ENCODE results near the gene PRKCE.

PRKCE gene

DNA sequence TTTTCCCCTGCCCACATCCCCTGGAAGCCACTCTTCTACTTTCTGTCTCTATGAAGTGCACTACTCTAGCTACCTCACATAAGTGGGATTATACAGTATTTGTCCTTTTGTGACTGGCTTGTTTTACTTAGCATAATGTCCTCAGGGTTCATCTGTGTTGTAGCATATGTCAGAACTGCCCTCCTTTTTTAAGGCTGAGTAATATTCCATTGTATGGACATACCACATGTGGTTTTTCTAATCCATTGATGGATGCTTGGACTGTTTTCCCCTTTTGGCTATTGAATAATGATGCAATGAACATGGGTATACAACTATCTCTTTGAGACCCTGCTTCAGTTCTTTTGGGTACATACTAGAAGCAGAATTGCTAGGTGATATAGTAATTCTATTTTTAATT, 95.9 kb downstream of the PRKCE start:
- no peak overlapping the region for H2BK120ac ChIP-seq (ENCODE audit: low read depth, low read length)
- H2BK15ac ChIP-seq (replicated peaks; ENCODE audit: low read depth): no peak overlapping the region
- no peak overlapping the region for H3K4me3 ChIP-seq (ENCODE audit: low read length)
- H3K79me2 ChIP-seq (ENCODE audit: control insufficient read depth, insufficient read depth, low read length): no peaks in the 10 kb centered on the region
- no peak overlapping the region for H2BK5ac ChIP-seq (ENCODE audit: low read length)
- no peak overlapping the region for H3K18ac ChIP-seq (ENCODE audit: low read length)
- no peak overlapping the region for H3K4ac ChIP-seq (ENCODE audit: low read depth, low read length)
- H3K27ac ChIP-seq (ENCODE audit: low read depth, low read length): no peak overlapping the region
- H3K36me3 ChIP-seq (ENCODE audit: control insufficient read depth, insufficient read depth, low read length): no peaks in the 10 kb centered on the region
- H3K27me3 ChIP-seq (ENCODE audit: insufficient read depth, low read length, poor library complexity): no peaks in the 10 kb centered on the region
- H3K4me1 ChIP-seq (ENCODE audit: control insufficient read depth, low read depth, low read length): no peaks in the 10 kb centered on the region
- H3K23ac ChIP-seq (ENCODE audit: low read length): no peak overlapping the region
- H3K9ac ChIP-seq (ENCODE audit: low read length): no peak overlapping the region
- no peak for DNase-seq
- no peak overlapping the region for H4K5ac ChIP-seq (ENCODE audit: low read length)
- H3K56ac ChIP-seq (ENCODE audit: low read length): no peak overlapping the region
- no peaks in the 10 kb centered on the region for H3K79me1 ChIP-seq (ENCODE audit: low read length)
- no peak overlapping the region for H3K4me2 ChIP-seq (ENCODE audit: low read length)
- H4K8ac ChIP-seq (ENCODE audit: low read depth, low read length): no peak overlapping the region
- H2AK5ac ChIP-seq (ENCODE audit: low read length): no peak overlapping the region

DNA sequence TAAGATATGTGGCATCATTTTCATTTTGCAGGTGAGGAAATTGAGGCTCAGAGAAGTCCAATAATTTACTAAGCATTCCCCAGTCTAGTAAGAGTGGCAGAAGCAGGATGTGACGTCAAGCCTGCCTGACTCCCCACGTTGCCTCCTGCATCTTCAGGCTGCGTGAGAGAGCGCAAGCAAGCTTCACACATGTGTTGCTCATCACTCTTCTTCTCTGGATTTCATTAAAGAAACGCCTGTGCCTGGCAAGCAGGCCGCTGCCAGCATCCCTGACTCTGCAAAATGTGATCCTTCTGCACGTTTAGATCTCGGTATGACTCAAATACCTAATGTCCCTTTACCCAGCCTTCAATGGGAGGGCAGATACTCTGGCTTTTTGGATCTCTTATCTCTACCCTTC, 96.8 kb downstream of the PRKCE start:
- no peak overlapping the region for H2BK5ac ChIP-seq (ENCODE audit: low read length)
- no peaks in the 10 kb centered on the region for H3K79me1 ChIP-seq (ENCODE audit: low read length)
- H3K18ac ChIP-seq (ENCODE audit: low read length): no peak overlapping the region
- WGBS (ENCODE audit: extremely low coverage, insufficient coverage, low lambda C conversion rate): no CpG with 5 or more reads among the region's 8 CpGs
- H3K27me3 ChIP-seq (ENCODE audit: insufficient read depth, low read length, poor library complexity): no peaks in the 10 kb centered on the region
- no peak overlapping the region for H3K56ac ChIP-seq (ENCODE audit: low read length)
- H2AK5ac ChIP-seq (ENCODE audit: low read length): no peak overlapping the region
- H3K4me3 ChIP-seq (ENCODE audit: low read length): no peak overlapping the region
- DNase-seq: no peak
- no peak overlapping the region for H2BK15ac ChIP-seq (replicated peaks; ENCODE audit: low read depth)
- no peaks in the 10 kb centered on the region for H3K4me1 ChIP-seq (ENCODE audit: control insufficient read depth, low read depth, low read length)
- no peak overlapping the region for H3K23ac ChIP-seq (ENCODE audit: low read length)
- H3K36me3 ChIP-seq (ENCODE audit: control insufficient read depth, insufficient read depth, low read length): no peaks in the 10 kb centered on the region
- H4K5ac ChIP-seq (ENCODE audit: low read length): no peak overlapping the region
- H2BK120ac ChIP-seq (ENCODE audit: low read depth, low read length): no peak overlapping the region
- H3K27ac ChIP-seq (ENCODE audit: low read depth, low read length): no peak overlapping the region
- no peak overlapping the region for H3K4me2 ChIP-seq (ENCODE audit: low read length)
- no peak overlapping the region for H4K8ac ChIP-seq (ENCODE audit: low read depth, low read length)
- no peak overlapping the region for H3K9ac ChIP-seq (ENCODE audit: low read length)
- H3K79me2 ChIP-seq (ENCODE audit: control insufficient read depth, insufficient read depth, low read length): no peaks in the 10 kb centered on the region
- H3K4ac ChIP-seq (ENCODE audit: low read depth, low read length): no peak overlapping the region

DNA sequence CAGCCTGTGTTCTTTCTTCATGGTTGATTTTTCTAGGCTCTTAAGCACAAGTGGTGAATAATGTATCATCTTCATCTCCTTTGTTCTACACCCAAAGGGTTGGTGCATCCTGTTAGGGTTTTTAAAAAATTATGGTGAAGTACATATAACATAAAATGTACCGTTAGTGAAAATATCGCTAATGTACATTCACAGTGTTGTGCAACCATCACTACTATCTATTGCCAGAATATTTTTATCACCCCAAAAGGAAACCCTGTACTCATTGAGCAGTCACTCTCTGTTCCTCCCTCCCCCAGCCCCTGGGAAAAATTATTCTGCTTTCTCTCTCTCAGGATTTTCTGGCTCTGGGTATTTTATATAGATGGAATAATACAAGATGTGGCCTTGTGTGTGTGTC, 98.5 kb downstream of the PRKCE start:
- H3K9ac ChIP-seq (ENCODE audit: low read length): no peak overlapping the region
- H3K4me3 ChIP-seq (ENCODE audit: low read length): no peak overlapping the region
- no peak overlapping the region for H2BK120ac ChIP-seq (ENCODE audit: low read depth, low read length)
- H3K18ac ChIP-seq (ENCODE audit: low read length): no peak overlapping the region
- H3K56ac ChIP-seq (ENCODE audit: low read length): no peak overlapping the region
- WGBS (ENCODE audit: extremely low coverage, insufficient coverage, low lambda C conversion rate): no CpG with 5 or more reads among the region's 2 CpGs
- H4K8ac ChIP-seq (ENCODE audit: low read depth, low read length): no peak overlapping the region
- no peak overlapping the region for H3K23ac ChIP-seq (ENCODE audit: low read length)
- H3K4me1 ChIP-seq (ENCODE audit: control insufficient read depth, low read depth, low read length): no peaks in the 10 kb centered on the region
- no peaks in the 10 kb centered on the region for H3K79me2 ChIP-seq (ENCODE audit: control insufficient read depth, insufficient read depth, low read length)
- no peak overlapping the region for H3K4me2 ChIP-seq (ENCODE audit: low read length)
- no peak overlapping the region for H3K27ac ChIP-seq (ENCODE audit: low read depth, low read length)
- no peak overlapping the region for H2AK5ac ChIP-seq (ENCODE audit: low read length)
- no peaks in the 10 kb centered on the region for H3K36me3 ChIP-seq (ENCODE audit: control insufficient read depth, insufficient read depth, low read length)
- no peak overlapping the region for H4K5ac ChIP-seq (ENCODE audit: low read length)
- no peak overlapping the region for H2BK5ac ChIP-seq (ENCODE audit: low read length)
- no peak overlapping the region for H3K4ac ChIP-seq (ENCODE audit: low read depth, low read length)
- DNase-seq: no peak
- H3K79me1 ChIP-seq (ENCODE audit: low read length): no peaks in the 10 kb centered on the region
- no peak overlapping the region for H2BK15ac ChIP-seq (replicated peaks; ENCODE audit: low read depth)
- no peaks in the 10 kb centered on the region for H3K27me3 ChIP-seq (ENCODE audit: insufficient read depth, low read length, poor library complexity)

DNA sequence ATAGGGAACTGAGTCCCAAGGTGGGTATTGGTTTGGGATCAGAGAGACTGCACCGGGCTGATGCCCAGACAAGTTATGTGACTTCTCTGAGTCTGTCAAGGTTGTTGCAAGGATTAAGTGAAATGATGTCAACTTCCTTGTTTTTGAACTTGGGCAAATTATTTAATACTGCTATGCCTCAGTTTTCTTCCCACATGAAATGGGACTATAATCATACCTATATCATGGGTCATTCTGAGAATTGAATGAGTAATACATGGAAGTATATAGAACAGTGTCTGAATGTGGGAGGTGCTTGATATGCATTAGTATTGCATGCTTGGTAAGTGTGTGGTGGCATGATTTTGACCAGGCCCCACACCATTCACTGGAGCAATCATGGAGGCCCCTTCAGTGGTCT, 99.0 kb downstream of the PRKCE start:
- Histone ChIP-seq H3K4ac (ENCODE audit: low read depth, low read length) (no peak overlapping the region), H4K8ac (ENCODE audit: low read depth, low read length) (no peak overlapping the region), H3K4me3 (ENCODE audit: low read length) (no peak overlapping the region), H2BK15ac (replicated peaks; ENCODE audit: low read depth) (no peak overlapping the region), H3K4me1 (ENCODE audit: control insufficient read depth, low read depth, low read length) (no peaks in the 10 kb centered on the region), H3K27me3 (ENCODE audit: insufficient read depth, low read length, poor library complexity) (no peaks in the 10 kb centered on the region), H3K18ac (ENCODE audit: low read length) (no peak overlapping the region), H2BK5ac (ENCODE audit: low read length) (no peak overlapping the region), H3K9ac (ENCODE audit: low read length) (no peak overlapping the region), H3K27ac (ENCODE audit: low read depth, low read length) (no peak overlapping the region), H3K4me2 (ENCODE audit: low read length) (no peak overlapping the region), H3K56ac (ENCODE audit: low read length) (no peak overlapping the region), H2AK5ac (ENCODE audit: low read length) (no peak overlapping the region), H3K36me3 (ENCODE audit: control insufficient read depth, insufficient read depth, low read length) (no peaks in the 10 kb centered on the region), H4K5ac (ENCODE audit: low read length) (no peak overlapping the region), H3K79me1 (ENCODE audit: low read length) (no peaks in the 10 kb centered on the region), H3K23ac (ENCODE audit: low read length) (no peak overlapping the region), H3K79me2 (ENCODE audit: control insufficient read depth, insufficient read depth, low read length) (no peaks in the 10 kb centered on the region), H2BK120ac (ENCODE audit: low read depth, low read length) (no peak overlapping the region)
- DNase-seq: no peak
- WGBS (ENCODE audit: extremely low coverage, insufficient coverage, low lambda C conversion rate): no CpG with 5 or more reads among the region's 1 CpG

DNA sequence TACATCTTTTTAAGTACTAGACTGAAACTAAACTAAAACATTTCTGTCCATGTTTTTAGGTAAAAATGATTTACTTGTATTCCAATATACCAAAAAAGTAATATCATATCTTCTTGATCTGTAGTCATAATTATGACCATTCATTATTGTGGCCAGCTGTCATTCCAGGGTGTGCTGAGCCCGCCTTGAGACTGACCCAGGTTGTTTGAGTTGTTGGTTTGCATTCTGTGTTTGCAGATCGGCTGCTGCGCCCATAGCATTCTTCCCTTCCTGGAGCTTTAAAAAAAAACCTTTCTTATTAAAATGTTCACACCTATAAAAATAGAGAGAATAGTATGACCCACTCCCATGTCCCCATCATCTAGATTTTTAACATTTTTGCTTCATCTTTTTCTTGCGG, 101.9 kb downstream of the PRKCE start:
- no peak overlapping the region for H2BK15ac ChIP-seq (replicated peaks; ENCODE audit: low read depth)
- H3K36me3 ChIP-seq (ENCODE audit: control insufficient read depth, insufficient read depth, low read length): no peaks in the 10 kb centered on the region
- no peak overlapping the region for H2BK5ac ChIP-seq (ENCODE audit: low read length)
- no peak overlapping the region for H4K5ac ChIP-seq (ENCODE audit: low read length)
- H3K27me3 ChIP-seq (ENCODE audit: insufficient read depth, low read length, poor library complexity): no peaks in the 10 kb centered on the region
- no peak overlapping the region for H2BK120ac ChIP-seq (ENCODE audit: low read depth, low read length)
- DNase-seq: no peak
- no peak overlapping the region for H3K27ac ChIP-seq (ENCODE audit: low read depth, low read length)
- no peaks in the 10 kb centered on the region for H3K79me2 ChIP-seq (ENCODE audit: control insufficient read depth, insufficient read depth, low read length)
- no peak overlapping the region for H3K4me2 ChIP-seq (ENCODE audit: low read length)
- H3K56ac ChIP-seq (ENCODE audit: low read length): no peak overlapping the region
- H3K9ac ChIP-seq (ENCODE audit: low read length): no peak overlapping the region
- no peak overlapping the region for H3K18ac ChIP-seq (ENCODE audit: low read length)
- H4K8ac ChIP-seq (ENCODE audit: low read depth, low read length): no peak overlapping the region
- no peak overlapping the region for H3K4me3 ChIP-seq (ENCODE audit: low read length)
- no CpG with 5 or more reads among the region's 4 CpGs for WGBS (ENCODE audit: extremely low coverage, insufficient coverage, low lambda C conversion rate)
- no peak overlapping the region for H3K23ac ChIP-seq (ENCODE audit: low read length)
- no peaks in the 10 kb centered on the region for H3K79me1 ChIP-seq (ENCODE audit: low read length)
- H2AK5ac ChIP-seq (ENCODE audit: low read length): no peak overlapping the region
- H3K4ac ChIP-seq (ENCODE audit: low read depth, low read length): no peak overlapping the region
- H3K4me1 ChIP-seq (ENCODE audit: control insufficient read depth, low read depth, low read length): no peaks in the 10 kb centered on the region

DNA sequence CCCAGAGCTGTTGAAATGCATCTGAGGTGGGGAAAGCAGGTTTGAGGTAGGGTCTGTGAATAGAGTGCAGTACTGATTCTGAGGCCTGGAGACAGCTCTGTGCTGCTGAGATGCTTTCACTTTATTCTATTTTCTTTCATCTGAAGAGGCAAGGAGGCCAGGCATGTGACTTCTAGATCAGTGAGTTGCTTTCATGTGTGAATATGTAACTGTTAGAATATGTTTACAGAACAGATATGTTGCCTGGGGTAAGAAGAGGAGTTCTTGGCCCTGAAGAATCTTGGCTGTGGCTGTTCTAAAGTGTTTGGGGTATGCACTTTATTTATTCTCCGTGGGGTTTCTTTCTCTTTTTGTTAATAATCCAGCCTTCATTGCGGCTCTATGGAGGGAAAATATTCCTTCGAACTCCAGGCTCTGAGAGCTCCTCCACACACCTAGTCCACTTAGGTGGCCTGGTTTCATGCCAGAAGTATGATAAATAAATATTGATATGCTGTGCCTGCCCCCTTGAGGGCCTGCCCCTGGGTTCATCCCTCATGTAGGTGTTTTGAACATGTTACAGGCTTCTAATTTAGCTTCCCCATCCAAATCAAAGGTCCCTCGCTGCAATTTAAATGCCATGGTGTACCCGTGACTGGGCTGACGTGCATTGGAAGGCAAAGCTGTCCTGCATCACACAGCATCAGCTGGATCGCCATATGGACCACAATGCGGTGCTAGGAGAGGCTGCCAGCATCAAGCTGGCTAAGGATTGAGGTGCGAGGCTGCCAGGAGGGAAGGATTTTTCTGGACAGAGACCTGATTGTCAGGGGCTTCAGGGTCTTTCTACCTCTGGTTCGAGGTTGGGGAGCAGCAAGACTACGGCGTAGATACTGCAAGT, 102.9 kb downstream of the PRKCE start:
- H3K79me1 ChIP-seq (ENCODE audit: low read length): no peaks in the 10 kb centered on the region
- H2BK120ac ChIP-seq (ENCODE audit: low read depth, low read length): no peak overlapping the region
- no peak overlapping the region for H3K23ac ChIP-seq (ENCODE audit: low read length)
- H3K36me3 ChIP-seq (ENCODE audit: control insufficient read depth, insufficient read depth, low read length): no peaks in the 10 kb centered on the region
- DNase-seq: no peak
- no CpG with 5 or more reads among the region's 12 CpGs for WGBS (ENCODE audit: extremely low coverage, insufficient coverage, low lambda C conversion rate)
- no peak overlapping the region for H3K4ac ChIP-seq (ENCODE audit: low read depth, low read length)
- no peak overlapping the region for H3K9ac ChIP-seq (ENCODE audit: low read length)
- H3K4me2 ChIP-seq (ENCODE audit: low read length): no peak overlapping the region
- no peaks in the 10 kb centered on the region for H3K4me1 ChIP-seq (ENCODE audit: control insufficient read depth, low read depth, low read length)
- H3K18ac ChIP-seq (ENCODE audit: low read length): no peak overlapping the region
- no peak overlapping the region for H2AK5ac ChIP-seq (ENCODE audit: low read length)
- H4K5ac ChIP-seq (ENCODE audit: low read length): no peak overlapping the region
- H2BK15ac ChIP-seq (replicated peaks; ENCODE audit: low read depth): no peak overlapping the region
- no peak overlapping the region for H4K8ac ChIP-seq (ENCODE audit: low read depth, low read length)
- H3K79me2 ChIP-seq (ENCODE audit: control insufficient read depth, insufficient read depth, low read length): no peaks in the 10 kb centered on the region
- no peak overlapping the region for H2BK5ac ChIP-seq (ENCODE audit: low read length)
- no peak overlapping the region for H3K27ac ChIP-seq (ENCODE audit: low read depth, low read length)
- H3K56ac ChIP-seq (ENCODE audit: low read length): no peak overlapping the region
- H3K4me3 ChIP-seq (ENCODE audit: low read length): no peak overlapping the region
- no peaks in the 10 kb centered on the region for H3K27me3 ChIP-seq (ENCODE audit: insufficient read depth, low read length, poor library complexity)
